Measurements from ENCODE around the gene TBX18.

GRCh38 chr6:84669945-84670344, 94.5 kb downstream of the TBX18 start:
- TF ChIP-seq YY1 (IDR thresholded peaks at IDR 0.05; ENCODE audit: low read depth) (no peak), TEAD4 (IDR thresholded peaks at IDR 0.05) (no peak), MAX (IDR thresholded peaks at IDR 0.05) (no peak), CEBPB (IDR thresholded peaks at IDR 0.05) (no peak)
